ENCODE measurements around the gene PDE7B. TPM values are rescaled to one million over a fixed set of nuclear protein-coding genes. Genes with fewer than 3 reads are reported as not detected.

The PDE7B gene
- total RNA-seq, 2 experiments from 2014 or later = not detected

- intact Hi-C loops (cut with micrococcal nuclease; ENCODE audit: unreplicated experiment) = no loop called here
- Histone ChIP-seq H3K9me2 (ENCODE audit: insufficient read depth, low read length) (no peaks in the 10 kb centered on the region), H3K36me3 (ENCODE audit: insufficient read depth, low read length) (no peaks in the 10 kb centered on the region), H3K27ac (ENCODE audit: low read depth, low read length, poor library complexity, severe bottlenecking) (no peak overlapping the region), H3K4me3 (ENCODE audit: low read depth, low read length, poor library complexity, severe bottlenecking) (no peak overlapping the region), H4K20me1 (ENCODE audit: insufficient read depth, low read length) (no peaks in the 10 kb centered on the region), H3K9me3 (ENCODE audit: low read length) (no peaks in the 10 kb centered on the region), H3K4me1 (ENCODE audit: insufficient read depth, low read length, poor library complexity, severe bottlenecking) (no peaks in the 10 kb centered on the region), H3K4me2 (ENCODE audit: low read length) (no peak overlapping the region), H2AFZ (ENCODE audit: low read length) (no peak overlapping the region), H3K79me2 (ENCODE audit: insufficient read depth, low read depth, low read length) (no peaks in the 10 kb centered on the region)
- DNase-seq (ENCODE audit: low spot score) = no peak
- CTCF ChIA-PET (ENCODE audit: unreplicated experiment) = no interaction called here
- POLR2A ChIA-PET = no interaction called here
- no peak for TF ChIP-seq EZH2phosphoT487 (IDR thresholded peaks at IDR 0.05; ENCODE audit: borderline replicate concordance, low read depth, low read length)
- TF ChIP-seq, protein P1, sequence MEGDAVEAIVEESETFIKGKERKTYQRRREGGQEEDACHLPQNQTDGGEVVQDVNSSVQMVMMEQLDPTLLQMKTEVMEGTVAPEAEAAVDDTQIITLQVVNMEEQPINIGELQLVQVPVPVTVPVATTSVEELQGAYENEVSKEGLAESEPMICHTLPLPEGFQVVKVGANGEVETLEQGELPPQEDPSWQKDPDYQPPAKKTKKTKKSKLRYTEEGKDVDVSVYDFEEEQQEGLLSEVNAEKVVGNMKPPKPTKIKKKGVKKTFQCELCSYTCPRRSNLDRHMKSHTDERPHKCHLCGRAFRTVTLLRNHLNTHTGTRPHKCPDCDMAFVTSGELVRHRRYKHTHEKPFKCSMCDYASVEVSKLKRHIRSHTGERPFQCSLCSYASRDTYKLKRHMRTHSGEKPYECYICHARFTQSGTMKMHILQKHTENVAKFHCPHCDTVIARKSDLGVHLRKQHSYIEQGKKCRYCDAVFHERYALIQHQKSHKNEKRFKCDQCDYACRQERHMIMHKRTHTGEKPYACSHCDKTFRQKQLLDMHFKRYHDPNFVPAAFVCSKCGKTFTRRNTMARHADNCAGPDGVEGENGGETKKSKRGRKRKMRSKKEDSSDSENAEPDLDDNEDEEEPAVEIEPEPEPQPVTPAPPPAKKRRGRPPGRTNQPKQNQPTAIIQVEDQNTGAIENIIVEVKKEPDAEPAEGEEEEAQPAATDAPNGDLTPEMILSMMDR (conservative IDR thresholded peaks at IDR 0.05; ENCODE audit: low read length) = no peak
- BruUV-seq (replicated peaks) = no TSS peak
These were observed 99.7 kb downstream of the PDE7B start for GRCh38 chr6:135951169-135951568.

DNA sequence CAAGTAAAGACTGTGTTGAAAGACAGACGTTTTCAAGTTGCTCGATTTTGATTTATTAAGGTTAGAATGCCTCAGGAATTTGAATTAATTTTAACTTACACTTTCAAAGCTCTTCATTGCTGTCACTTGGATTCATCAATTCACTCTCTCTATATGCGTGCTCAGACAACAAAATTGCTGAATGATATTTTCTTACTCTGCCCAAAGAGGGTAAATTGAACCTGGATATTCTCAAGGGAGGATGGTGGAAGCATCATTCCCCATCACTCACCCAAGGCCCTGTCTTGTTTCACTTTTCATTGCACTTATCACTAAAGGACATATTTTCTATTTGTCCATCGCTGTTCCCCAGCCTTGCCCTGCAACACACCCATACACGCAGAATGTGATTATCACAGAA is 102.3 kb downstream of the PDE7B start:
- H3K4me3 ChIP-seq (ENCODE audit: low read depth, low read length, poor library complexity, severe bottlenecking) = no peak overlapping the region
- no peaks in the 10 kb centered on the region for H3K4me1 ChIP-seq (ENCODE audit: insufficient read depth, low read length, poor library complexity, severe bottlenecking)
- intact Hi-C loops (cut with micrococcal nuclease; ENCODE audit: unreplicated experiment) = no loop called here
- H3K79me2 ChIP-seq (ENCODE audit: insufficient read depth, low read depth, low read length) = no peaks in the 10 kb centered on the region
- no peaks in the 10 kb centered on the region for H4K20me1 ChIP-seq (ENCODE audit: insufficient read depth, low read length)
- ChIA-PET POLR2A (interaction anchor here (0.5 kb wide), 1 partner anchor 1829 kb away, joined by 5 read pairs; no protein-coding TSS in a partner anchor), CTCF (ENCODE audit: unreplicated experiment) (no interaction called here)
- no peak for DNase-seq (ENCODE audit: low spot score)
- no peak overlapping the region for H2AFZ ChIP-seq (ENCODE audit: low read length)
- H3K9me2 ChIP-seq (ENCODE audit: insufficient read depth, low read length) = no peaks in the 10 kb centered on the region
- H3K9me3 ChIP-seq (ENCODE audit: low read length) = no peaks in the 10 kb centered on the region
- H3K27ac ChIP-seq (ENCODE audit: low read depth, low read length, poor library complexity, severe bottlenecking) = no peak overlapping the region
- no TSS peak for BruUV-seq (replicated peaks)
- TF ChIP-seq, protein P1 (conservative IDR thresholded peaks at IDR 0.05; ENCODE audit: low read length) = no peak
- no peak for TF ChIP-seq EZH2phosphoT487 (IDR thresholded peaks at IDR 0.05; ENCODE audit: borderline replicate concordance, low read depth, low read length)
- no peaks in the 10 kb centered on the region for H3K36me3 ChIP-seq (ENCODE audit: insufficient read depth, low read length)
- no peak overlapping the region for H3K4me2 ChIP-seq (ENCODE audit: low read length)

DNA sequence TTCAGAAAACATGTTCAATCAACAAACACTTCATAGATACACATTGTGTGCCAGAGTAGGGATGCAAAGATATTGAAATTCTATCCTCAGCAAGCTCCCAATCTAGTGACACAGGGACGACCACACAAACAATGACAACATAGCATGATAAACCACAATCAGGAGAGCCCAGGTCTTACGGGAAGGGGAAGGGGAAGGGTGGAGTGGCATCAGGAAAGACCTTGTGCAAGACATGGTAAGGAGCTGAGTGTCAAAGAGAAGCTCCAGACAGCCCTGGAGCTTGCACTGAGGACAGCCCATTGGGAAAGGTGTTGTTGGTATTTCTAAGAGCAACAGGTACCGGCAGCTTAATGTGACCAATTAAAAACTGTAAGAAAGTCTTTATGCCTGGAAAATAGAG is 103.6 kb downstream of the PDE7B start:
- no peaks in the 10 kb centered on the region for H4K20me1 ChIP-seq (ENCODE audit: insufficient read depth, low read length)
- intact Hi-C loops (cut with micrococcal nuclease; ENCODE audit: unreplicated experiment) = no loop called here
- no peaks in the 10 kb centered on the region for H3K79me2 ChIP-seq (ENCODE audit: insufficient read depth, low read depth, low read length)
- no peaks in the 10 kb centered on the region for H3K4me1 ChIP-seq (ENCODE audit: insufficient read depth, low read length, poor library complexity, severe bottlenecking)
- TF ChIP-seq EZH2phosphoT487 (IDR thresholded peaks at IDR 0.05; ENCODE audit: borderline replicate concordance, low read depth, low read length) = no peak
- TF ChIP-seq, protein P1 (conservative IDR thresholded peaks at IDR 0.05; ENCODE audit: low read length) = no peak
- no peaks in the 10 kb centered on the region for H3K9me2 ChIP-seq (ENCODE audit: insufficient read depth, low read length)
- H3K4me2 ChIP-seq (ENCODE audit: low read length) = no peak overlapping the region
- H2AFZ ChIP-seq (ENCODE audit: low read length) = no peak overlapping the region
- H3K4me3 ChIP-seq (ENCODE audit: low read depth, low read length, poor library complexity, severe bottlenecking) = no peak overlapping the region
- CTCF ChIA-PET (ENCODE audit: unreplicated experiment) = no interaction called here
- no peaks in the 10 kb centered on the region for H3K9me3 ChIP-seq (ENCODE audit: low read length)
- BruUV-seq (replicated peaks) = no TSS peak
- POLR2A ChIA-PET = no interaction called here
- no peak for DNase-seq (ENCODE audit: low spot score)
- H3K36me3 ChIP-seq (ENCODE audit: insufficient read depth, low read length) = no peaks in the 10 kb centered on the region
- H3K27ac ChIP-seq (ENCODE audit: low read depth, low read length, poor library complexity, severe bottlenecking) = no peak overlapping the region

Measured in OCI-LY7 (cell line).